HuH-7.5 (cell line): ENCODE measurements around the gene MROH2B.

ENCODE experiments used
- DNase-seq: peaks from one replicate; pipeline ENCODE4 v3.0.0; 2011; ENCODE audit warnings: low spot score

The MROH2B gene

GRCh38 chr5:41071242-41071641 is at the start of gene MROH2B:
Gene MROH2B, minus strand, starts transcription at chr5:41071342. Its CDS starts 490 bp downstream, at chr5:41070852.
- no peak for DNase-seq

DNA sequence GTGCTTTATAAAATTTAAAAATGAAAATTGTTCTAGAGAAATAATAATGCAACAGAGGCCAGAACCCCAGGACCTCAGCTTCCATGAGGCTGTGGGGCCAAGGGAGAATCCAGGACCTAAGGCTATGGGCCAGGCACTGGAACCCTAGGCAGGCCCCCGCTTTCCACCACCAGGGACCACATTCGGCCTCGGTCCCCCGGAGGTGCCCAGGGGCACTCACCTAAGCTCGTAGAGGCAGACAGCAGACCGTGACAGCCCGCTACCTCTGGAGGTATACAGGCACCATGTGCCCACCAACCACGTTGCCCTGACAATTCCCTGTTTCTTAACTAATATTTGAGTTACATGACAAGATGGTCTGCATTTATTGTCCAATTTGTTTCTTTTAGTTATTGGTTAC is 49.5 kb upstream of the MROH2B start:
- DNase-seq = no peak

GRCh38 chr5:41118177-41118576 is 47.0 kb upstream of the MROH2B start:
- no peak for DNase-seq

DNA sequence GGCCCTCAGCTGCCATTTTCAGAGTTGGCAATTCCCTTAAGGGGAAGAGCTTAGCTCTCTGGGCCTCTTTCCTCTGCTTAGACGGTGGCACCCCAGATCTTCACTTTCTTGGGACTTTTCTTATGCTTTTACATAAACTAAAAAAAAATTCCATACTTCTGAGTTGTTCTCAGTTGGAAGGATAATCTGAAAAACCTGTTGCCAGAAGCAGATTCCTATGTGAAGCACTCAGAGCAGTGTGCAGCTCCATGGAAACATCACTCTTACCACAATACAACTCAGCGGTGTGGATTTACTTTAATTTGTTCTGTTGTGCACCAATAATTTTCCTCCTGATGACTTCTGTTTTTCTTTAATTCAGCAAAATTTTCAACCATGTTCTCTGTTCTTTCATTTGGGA is 44.1 kb upstream of the MROH2B start:
- no peak for DNase-seq

DNA sequence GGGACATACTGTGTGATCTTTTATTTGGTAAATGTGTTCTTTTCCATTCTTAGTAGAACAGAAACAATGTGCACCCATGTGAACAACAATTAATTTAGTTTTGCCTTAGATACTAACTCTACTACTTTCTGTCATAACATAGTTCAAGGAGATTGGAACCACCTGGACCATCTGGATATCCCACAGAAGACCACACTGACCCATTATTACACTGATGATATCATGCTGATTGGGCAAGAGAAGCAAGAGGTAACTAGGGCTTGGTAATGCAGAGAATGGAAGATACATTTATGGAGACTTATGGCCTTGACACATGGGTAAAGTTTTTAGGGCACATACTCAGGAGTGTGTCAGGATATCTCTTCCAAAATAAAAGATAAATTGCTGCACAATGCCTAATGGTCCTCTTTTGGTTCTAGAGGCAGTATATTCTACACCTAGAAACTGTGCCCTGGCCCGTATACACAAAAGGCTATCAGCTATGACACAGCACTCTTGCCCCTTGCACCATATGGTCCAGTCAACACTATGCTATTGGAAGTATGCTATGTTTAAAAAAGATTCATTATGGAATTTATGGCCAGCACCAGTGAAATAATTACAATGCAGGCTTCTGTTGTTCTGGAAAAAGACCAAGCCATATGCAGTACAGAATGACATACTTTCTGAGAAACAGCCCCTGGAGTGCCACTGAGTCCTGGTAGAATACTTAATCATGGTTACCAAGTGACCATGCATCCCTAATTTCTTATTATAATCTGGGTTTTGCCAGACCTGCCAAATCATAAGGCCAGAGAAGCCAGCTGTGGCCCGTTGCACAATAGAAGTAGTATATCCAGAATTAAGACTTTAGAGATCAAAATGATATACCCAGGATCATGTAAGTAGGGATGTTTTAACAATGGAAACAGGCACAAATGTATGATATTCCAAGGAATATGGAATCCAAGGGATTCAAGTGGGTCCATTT is 41.6 kb upstream of the MROH2B start:
- DNase-seq = no peak

GRCh38 chr5:41109186-41109585 is 38.0 kb upstream of the MROH2B start:
- no peak for DNase-seq

DNA sequence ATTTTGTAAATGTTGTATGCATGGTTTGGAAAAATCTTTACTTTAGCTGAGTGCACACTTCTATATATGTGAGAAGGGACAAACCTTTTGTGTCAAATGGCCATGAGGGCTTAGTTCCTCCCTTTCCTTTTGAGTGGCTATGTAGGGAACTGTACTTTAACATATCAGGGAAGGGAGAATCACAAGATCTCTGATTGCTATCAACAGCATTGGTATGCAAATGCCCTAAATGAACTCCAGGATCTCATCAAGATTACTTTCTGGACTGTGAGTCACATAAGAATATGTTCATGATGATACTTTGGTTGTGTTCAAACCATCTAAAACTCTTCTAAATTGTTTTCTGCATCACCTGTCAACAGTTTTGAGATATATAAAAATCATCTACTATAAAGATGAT is 31.2 kb upstream of the MROH2B start:
- no peak for DNase-seq

GRCh38 chr5:41097642-41098041 is 26.5 kb upstream of the MROH2B start:
- no peak for DNase-seq

- no peak for DNase-seq
Observed at GRCh38 chr5:41095324-41096101, 24.4 kb upstream of the MROH2B start.

DNA sequence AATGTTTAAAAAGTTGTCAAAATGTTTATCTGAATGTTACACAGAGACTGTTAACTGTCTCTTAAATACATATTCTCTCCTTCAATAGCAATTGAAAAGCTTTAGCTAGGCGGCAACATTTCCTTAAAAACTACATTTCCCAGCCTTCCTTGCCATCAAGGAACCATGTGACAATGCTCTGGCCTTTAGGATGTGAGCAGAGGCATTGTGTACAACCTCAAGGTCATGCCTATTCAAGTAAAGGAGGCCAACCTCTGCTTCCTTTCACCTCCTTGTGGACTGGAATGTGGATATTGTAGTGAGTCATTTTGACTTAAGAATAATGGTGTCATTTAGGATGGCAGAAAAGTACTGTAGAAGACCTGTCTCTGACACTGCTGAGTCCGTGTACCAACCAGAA is 23.7 kb upstream of the MROH2B start:
- peak; percentile 13 for DNase-seq

- no peak for DNase-seq
Observed at GRCh38 chr5:41093803-41094202, 22.7 kb upstream of the MROH2B start.

DNA sequence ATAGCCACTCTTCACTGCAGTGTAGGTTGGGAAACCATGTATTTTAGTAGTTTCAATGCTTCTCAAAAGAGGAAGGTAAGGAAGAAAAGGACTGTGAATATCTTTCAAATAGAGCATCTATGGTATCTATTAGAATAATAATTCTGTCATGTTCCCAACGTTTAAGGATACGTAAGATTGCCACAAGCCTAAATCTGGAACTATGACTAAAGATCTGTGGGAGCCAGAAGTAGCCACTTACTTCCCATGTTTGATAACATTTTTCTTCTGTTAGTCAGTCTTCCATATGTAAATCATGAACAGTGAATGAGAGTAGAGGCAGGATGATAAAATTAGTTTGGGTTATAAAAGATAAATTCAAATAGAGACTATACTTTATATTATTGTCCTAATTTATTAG is 16.3 kb upstream of the MROH2B start:
- no peak for DNase-seq

DNA sequence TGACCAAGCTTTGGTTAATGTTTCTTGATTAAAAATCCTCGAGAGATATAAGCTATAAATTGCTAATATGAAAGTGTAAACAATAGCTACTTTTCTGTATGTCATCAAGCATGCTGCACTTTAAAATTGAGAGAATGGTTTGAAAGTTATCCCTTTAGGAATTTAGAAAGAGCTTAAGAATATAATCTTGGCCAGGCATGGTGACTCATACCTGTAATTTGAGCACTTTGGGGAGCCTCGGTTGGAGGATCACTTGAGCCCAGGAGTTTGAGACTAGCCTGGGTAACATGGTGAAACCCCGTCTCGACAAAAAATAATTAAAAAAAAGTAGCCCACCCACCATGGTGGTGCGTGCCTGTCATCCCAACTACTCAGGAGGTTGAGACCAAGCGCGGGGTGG is 12.2 kb upstream of the MROH2B start:
- no peak for DNase-seq

- DNase-seq = no peak
Observed at GRCh38 chr5:41071975-41072374, 833 bp upstream of the MROH2B start.

DNA sequence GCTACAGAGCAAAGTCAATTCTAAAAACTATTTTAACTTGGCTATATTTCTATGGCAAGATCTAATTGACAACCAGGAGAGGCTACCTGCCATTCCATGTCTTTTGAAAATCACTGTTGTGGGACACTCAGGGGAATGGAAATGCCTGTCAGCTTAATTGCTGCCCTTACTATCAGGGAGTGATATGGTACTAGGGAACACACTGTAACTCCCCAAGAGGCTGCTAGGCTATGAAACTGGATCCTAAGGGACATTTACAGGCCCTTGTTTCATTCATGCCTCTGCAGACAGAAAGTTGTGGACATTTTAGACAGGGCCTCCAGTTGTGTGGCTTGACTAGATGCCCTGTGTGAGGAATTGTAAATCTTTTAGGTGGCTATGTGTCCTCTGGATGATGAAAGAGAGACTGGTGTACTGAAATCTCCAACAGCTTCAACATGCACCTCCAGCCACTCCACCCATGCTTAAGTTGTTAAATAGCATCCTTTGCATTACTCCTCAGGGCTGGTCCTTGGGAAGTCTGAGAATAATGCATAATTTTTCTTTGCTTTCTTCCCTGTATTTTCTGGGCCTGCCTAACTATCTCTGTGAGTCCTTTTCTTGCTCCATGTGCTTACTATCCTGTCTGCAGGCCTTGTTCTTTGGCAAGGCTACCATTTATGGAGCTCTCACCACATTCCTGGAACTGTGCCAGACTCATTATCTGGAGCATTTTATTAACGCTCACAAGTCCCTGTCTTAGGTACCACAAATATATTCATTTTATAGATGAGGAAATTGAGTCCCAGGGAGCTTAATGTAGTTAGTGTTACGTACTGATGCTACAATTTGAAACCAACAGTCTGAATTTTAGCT is 3.2 kb downstream of the MROH2B start:
- no peak for DNase-seq

DNA sequence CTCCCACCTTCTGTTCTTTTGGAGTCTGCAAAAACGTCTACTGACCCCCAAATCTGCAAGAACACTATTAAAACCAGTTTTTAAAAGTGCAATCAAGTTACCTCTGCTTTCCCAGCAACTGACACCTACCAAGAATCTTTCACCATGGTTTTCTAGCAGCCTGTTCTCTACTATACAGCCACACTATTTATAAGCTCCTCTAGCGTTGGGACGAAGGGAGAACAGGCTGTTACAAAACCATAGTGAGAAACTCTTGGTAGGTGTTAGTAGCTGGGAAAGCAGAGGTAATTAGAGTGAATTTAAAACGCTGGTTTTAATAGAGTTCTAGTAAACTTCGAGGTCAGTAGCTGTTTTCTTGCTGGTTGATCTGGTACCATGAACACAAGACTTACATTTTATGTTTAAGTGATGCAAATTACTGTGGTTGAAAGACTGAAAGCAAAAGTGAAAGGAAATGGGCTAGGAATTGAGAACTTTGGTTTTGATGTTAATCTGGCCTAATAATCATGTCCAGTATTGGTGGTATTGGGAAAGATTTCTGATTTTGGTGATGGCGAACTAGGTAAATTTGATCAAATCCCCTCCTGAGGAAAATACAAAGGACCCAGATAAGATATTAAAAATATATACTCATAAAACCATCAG is 5.3 kb downstream of the MROH2B start:
- DNase-seq = no peak

GRCh38 chr5:41057940-41058339 is 13.2 kb downstream of the MROH2B start:
- no peak for DNase-seq

DNA sequence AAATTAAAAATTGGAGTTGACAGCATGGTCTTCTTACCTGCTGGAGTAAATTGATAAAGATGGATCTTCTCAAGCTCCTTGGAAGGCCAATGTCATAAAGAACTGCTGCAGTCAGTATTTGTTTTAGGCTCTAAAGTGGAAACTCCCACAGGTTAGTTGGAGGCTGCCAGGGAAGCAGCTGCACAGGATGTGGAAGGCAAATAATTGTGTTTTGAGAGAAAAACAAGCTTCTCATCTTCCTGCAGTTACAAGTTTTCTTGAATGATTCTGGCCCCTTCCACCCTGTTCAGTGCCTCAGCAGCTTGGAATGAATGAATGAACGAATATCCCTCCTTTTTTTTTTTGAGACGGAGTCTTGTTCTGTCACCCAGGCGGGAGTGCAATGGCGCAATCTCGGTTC is 13.9 kb downstream of the MROH2B start:
- no peak for DNase-seq

GRCh38 chr5:41048986-41049385 is 22.2 kb downstream of the MROH2B start:
- DNase-seq = no peak

DNA sequence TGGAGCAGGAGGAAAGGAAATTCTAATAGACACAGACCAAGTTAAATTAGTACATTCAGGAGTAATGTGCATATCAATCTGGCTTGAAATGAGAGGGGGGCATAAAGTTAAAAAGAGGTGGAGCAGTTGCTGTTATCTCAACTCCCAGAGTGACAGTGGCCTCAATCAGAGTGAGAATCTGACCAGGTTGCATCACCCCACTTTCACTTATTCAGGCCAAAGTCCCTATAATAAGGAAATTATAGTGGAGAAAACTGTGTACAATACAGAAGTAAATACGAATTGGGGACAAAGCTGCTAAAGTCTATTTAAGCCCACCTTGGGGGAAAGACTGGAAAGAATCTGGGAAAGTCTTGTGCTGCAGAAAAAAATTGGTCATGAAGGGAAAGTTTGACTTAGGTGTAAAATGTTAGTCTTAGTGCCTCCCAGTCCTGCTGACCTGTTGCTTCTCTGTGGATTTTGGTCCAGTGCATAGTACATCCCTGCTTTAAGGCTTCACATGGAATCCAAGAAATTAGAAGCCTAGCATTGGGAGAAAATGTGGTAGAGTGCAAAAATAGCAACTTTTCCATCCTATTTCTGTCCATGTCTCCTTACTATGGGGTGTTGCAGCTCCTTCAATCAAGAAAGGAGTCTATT is 27.9 kb downstream of the MROH2B start:
- DNase-seq = no peak

GRCh38 chr5:41032973-41033372 is 38.2 kb downstream of the MROH2B start:
- DNase-seq = no peak
